ENCODE results near the gene OR7C1.
"Not testable (repeated sequence)": the region's sequence is repeated elsewhere in the genome, so short reads cannot be mapped to it uniquely, and the experiment has no call there.

Gene OR7C1

GRCh38 chr19:14783410-14783998, 51.5 kb downstream of the OR7C1 start:
- not testable (repeated sequence) for DNase-seq

GRCh38 chr19:14782626-14783409, 52.2 kb downstream of the OR7C1 start:
- no peak for DNase-seq

- not testable (repeated sequence) for DNase-seq
Measured at GRCh38 chr19:14781713-14782536, 53.1 kb downstream of the OR7C1 start.

GRCh38 chr19:14780622-14781225, 54.3 kb downstream of the OR7C1 start:
- not testable (repeated sequence) for DNase-seq

- DNase-seq = no peak
Measured at GRCh38 chr19:14779151-14779550, 55.8 kb downstream of the OR7C1 start.

- not testable (repeated sequence) for DNase-seq
Measured at GRCh38 chr19:14778110-14778845, 56.7 kb downstream of the OR7C1 start, which contains the start of gene ADGRE2. Gene ADGRE2 (minus strand): TSS chr19:14778560. CDS start chr19:14776756, 1,804 bp downstream.

- DNase-seq = not testable (repeated sequence)
Measured at GRCh38 chr19:14777645-14778044, 57.3 kb downstream of the OR7C1 start.

- no peak for DNase-seq
Measured at GRCh38 chr19:14775869-14776586, 59.0 kb downstream of the OR7C1 start.

- DNase-seq = not testable (repeated sequence)
Measured at GRCh38 chr19:14775326-14775725, 59.7 kb downstream of the OR7C1 start.

GRCh38 chr19:14774373-14774772, 60.6 kb downstream of the OR7C1 start:
- DNase-seq = no peak

GRCh38 chr19:14773722-14774121, 61.3 kb downstream of the OR7C1 start:
- not testable (repeated sequence) for DNase-seq

- no peak for DNase-seq
Measured at GRCh38 chr19:14772995-14773394, 62.0 kb downstream of the OR7C1 start.

- no peak for DNase-seq
Measured at GRCh38 chr19:14772467-14772866, 62.5 kb downstream of the OR7C1 start.

- no peak for DNase-seq
Measured at GRCh38 chr19:14770944-14771839, 63.8 kb downstream of the OR7C1 start.

GRCh38 chr19:14770136-14770535, 64.8 kb downstream of the OR7C1 start:
- no peak for DNase-seq

GRCh38 chr19:14769201-14769600, 65.8 kb downstream of the OR7C1 start:
- DNase-seq = no peak

- no peak for DNase-seq
Measured at GRCh38 chr19:14768001-14768400, 67.0 kb downstream of the OR7C1 start.

- no peak for DNase-seq
Measured at GRCh38 chr19:14767466-14767971, 67.5 kb downstream of the OR7C1 start.

GRCh38 chr19:14765841-14766240, 69.1 kb downstream of the OR7C1 start:
- not testable (repeated sequence) for DNase-seq

GRCh38 chr19:14765403-14765802, 69.6 kb downstream of the OR7C1 start:
- DNase-seq = not testable (repeated sequence)
